ENCODE results near the gene OR4D9. TPM values are rescaled to one million over a fixed set of nuclear protein-coding genes. Genes with fewer than 3 reads are reported as not detected.

OR4D9 gene
- total RNA-seq, 1 donor from 2014 or later = not detected

GRCh38 chr11:59548309-59548656, 36.9 kb downstream of the OR4D9 start:
- no peak overlapping the region for H3K4me3 ChIP-seq (ENCODE audit: low read length in 3 of 3)
- H3K27ac ChIP-seq (ENCODE audit: low read depth, low read length) = no peak overlapping the region
- H3K4me1 ChIP-seq (ENCODE audit: control insufficient read depth in 3 of 3, insufficient read depth in 3 of 3, low read length in 3 of 3) = peaks cover 8 to 10% (median 8%) of the 10 kb centered on the region in 3 donors
- H3K36me3 ChIP-seq (ENCODE audit: control insufficient read depth in 3 of 3, insufficient read depth in 3 of 3, low read length in 3 of 3) = no peaks in the 10 kb centered on the region
- no peaks in the 10 kb centered on the region for H3K9me3 ChIP-seq (ENCODE audit: control insufficient read depth in 3 of 3, low read length in 3 of 3)
- peaks cover 0 to 9% (median 0%) of the 10 kb centered on the region in 3 donors for H3K27me3 ChIP-seq (ENCODE audit: control insufficient read depth in 3 of 3, insufficient read depth in 3 of 3, low read length in 3 of 3)
- H3K9ac ChIP-seq (ENCODE audit: low read depth in 1 of 3, low read length in 3 of 3) = no peak overlapping the region

DNA sequence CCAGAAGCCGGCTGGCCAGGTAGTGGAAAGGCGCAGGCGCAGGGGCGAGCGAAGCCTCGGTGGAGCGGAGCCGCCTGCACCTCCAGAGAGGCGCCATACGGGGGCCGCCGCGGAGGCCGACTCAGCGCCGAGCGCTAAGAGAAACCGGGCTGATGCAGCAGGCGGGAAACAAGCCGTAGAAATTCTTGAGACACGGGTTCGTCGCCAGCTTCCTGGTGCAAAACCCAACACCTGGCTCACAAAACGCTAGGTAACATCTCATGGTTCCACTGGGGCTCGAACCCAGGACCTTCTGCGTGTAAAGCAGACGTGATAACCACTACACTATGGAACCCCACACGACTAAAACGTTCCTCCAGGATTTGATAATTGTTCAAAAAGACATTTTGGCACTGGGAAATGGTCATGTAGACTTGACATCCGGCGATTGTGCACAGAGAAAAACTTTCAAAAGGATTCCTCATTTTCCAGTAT, 39.1 kb downstream of the OR4D9 start:
- H3K4me3 ChIP-seq (ENCODE audit: low read length in 3 of 3) = peak overlapping the region; percentile 55 to 95 (median 77)
- peak overlapping the region; percentile 50 to 80 (median 65) for H3K9ac ChIP-seq (ENCODE audit: low read depth in 1 of 3, low read length in 3 of 3)
- no peaks in the 10 kb centered on the region for H3K36me3 ChIP-seq (ENCODE audit: control insufficient read depth in 3 of 3, insufficient read depth in 3 of 3, low read length in 3 of 3)
- H3K27me3 ChIP-seq (ENCODE audit: control insufficient read depth in 3 of 3, insufficient read depth in 3 of 3, low read length in 3 of 3) = peaks cover 0 to 9% (median 0%) of the 10 kb centered on the region in 3 donors
- peak overlapping the region; percentile 72 for H3K27ac ChIP-seq (ENCODE audit: low read depth, low read length)
- no peaks in the 10 kb centered on the region for H3K9me3 ChIP-seq (ENCODE audit: control insufficient read depth in 3 of 3, low read length in 3 of 3)
- H3K4me1 ChIP-seq (ENCODE audit: control insufficient read depth in 3 of 3, insufficient read depth in 3 of 3, low read length in 3 of 3) = peaks cover 8 to 10% (median 8%) of the 10 kb centered on the region in 3 donors

DNA sequence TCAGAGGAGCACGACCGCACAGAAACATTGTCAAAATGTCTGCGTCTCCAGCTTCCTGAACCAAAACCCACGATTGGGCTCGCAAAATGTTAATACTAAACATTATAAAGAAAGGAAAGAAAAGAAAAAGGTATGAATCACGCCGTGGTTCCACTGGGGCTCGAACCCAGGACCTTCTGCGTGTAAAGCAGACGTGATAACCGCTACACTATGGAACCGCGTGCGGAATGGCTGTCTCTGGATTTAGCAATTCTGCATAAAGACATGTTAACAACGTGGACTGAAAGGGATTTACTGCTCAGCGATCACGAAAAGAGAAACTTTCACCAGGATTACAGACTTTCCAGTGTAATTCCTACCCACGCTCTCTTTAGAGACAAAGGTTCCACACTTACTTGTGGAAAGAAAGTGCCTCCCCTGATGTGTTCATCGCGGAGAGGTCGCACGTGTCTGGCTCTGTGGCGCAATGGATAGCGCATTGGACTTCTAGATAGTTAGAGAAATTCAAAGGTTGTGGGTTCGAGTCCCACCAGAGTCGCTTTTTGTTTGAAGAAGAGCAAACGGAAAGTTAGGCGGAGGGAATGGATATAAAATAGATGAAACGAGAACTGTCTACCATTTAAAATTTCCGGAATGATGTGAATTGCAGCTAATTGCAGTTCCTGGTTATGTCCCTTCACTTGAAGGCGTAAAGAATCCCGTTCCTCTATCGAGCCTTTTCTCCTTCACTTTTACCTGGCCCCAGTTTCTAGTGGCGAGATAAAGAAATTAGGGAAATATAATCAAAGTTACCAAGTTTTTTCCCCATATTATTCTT, 39.7 kb downstream of the OR4D9 start:
- Histone ChIP-seq H3K9ac (ENCODE audit: low read depth in 1 of 3, low read length in 3 of 3) (peak overlapping the region; percentile 50 to 80 (median 65)), H3K4me3 (ENCODE audit: low read length in 3 of 3) (peak overlapping the region; percentile 55 to 95 (median 77)), H3K27me3 (ENCODE audit: control insufficient read depth in 3 of 3, insufficient read depth in 3 of 3, low read length in 3 of 3) (peaks cover 0 to 13% (median 0%) of the 10 kb centered on the region in 3 donors), H3K36me3 (ENCODE audit: control insufficient read depth in 3 of 3, insufficient read depth in 3 of 3, low read length in 3 of 3) (no peaks in the 10 kb centered on the region), H3K9me3 (ENCODE audit: control insufficient read depth in 3 of 3, low read length in 3 of 3) (no peaks in the 10 kb centered on the region), H3K27ac (ENCODE audit: low read depth, low read length) (peak overlapping the region; percentile 72), H3K4me1 (ENCODE audit: control insufficient read depth in 3 of 3, insufficient read depth in 3 of 3, low read length in 3 of 3) (peaks cover 10 to 13% (median 12%) of the 10 kb centered on the region in 3 donors)

DNA sequence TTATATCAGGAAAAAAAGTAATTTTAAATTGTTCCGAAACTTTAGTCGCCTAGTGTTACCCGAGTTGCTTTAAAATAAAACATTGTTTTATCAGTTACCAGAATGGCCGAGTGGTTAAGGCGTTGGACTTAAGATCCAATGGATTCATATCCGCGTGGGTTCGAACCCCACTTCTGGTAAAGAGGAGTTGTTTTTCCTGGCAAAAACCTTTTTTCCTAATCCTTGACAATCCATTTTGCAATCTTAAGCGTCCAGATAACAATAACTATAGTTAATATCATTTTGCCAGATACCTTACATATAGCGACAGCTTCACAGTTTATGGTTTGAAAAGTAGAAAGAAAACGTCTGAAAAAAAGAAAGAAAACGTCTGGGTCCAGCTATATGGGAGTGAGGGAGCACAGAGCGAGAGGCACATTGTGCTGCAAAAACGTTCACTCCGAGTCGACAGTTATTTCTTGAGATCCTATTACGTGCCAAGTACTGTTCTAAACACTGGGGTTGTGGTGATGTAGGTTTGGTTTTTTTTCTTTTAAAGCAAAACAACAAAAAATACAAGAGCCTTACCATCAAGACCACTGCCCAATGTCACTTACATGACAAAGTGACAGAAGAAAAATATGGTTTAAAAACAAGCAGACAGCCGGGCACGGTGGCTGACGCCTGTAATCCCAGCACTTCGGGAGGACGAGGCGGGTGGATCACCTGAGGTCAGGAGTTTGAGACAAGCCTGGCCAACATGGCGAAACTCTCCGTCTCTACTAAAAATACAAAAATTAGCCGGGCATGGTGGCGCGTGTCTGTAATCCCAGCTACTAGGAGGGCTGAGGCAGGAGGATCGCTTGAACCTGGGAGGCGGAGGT, 40.6 kb downstream of the OR4D9 start:
- H3K27me3 ChIP-seq (ENCODE audit: control insufficient read depth in 3 of 3, insufficient read depth in 3 of 3, low read length in 3 of 3) = peaks cover 0 to 18% (median 0%) of the 10 kb centered on the region in 3 donors
- no peaks in the 10 kb centered on the region for H3K9me3 ChIP-seq (ENCODE audit: control insufficient read depth in 3 of 3, low read length in 3 of 3)
- H3K4me3 ChIP-seq (ENCODE audit: low read length in 3 of 3) = peak overlapping the region; percentile 55 to 95 (median 77)
- no peaks in the 10 kb centered on the region for H3K36me3 ChIP-seq (ENCODE audit: control insufficient read depth in 3 of 3, insufficient read depth in 3 of 3, low read length in 3 of 3)
- H3K9ac ChIP-seq (ENCODE audit: low read depth in 1 of 3, low read length in 3 of 3) = peak overlapping the region; percentile 50 to 80 (median 65)
- peaks cover 10 to 17% (median 14%) of the 10 kb centered on the region in 3 donors for H3K4me1 ChIP-seq (ENCODE audit: control insufficient read depth in 3 of 3, insufficient read depth in 3 of 3, low read length in 3 of 3)
- H3K27ac ChIP-seq (ENCODE audit: low read depth, low read length) = peak overlapping the region; percentile 72

- Histone ChIP-seq H3K4me1 (ENCODE audit: control insufficient read depth in 3 of 3, insufficient read depth in 3 of 3, low read length in 3 of 3) (peaks cover 10 to 20% (median 14%) of the 10 kb centered on the region in 3 donors), H3K9me3 (ENCODE audit: control insufficient read depth in 3 of 3, low read length in 3 of 3) (no peaks in the 10 kb centered on the region), H3K27me3 (ENCODE audit: control insufficient read depth in 3 of 3, insufficient read depth in 3 of 3, low read length in 3 of 3) (peaks cover 0 to 20% (median 0%) of the 10 kb centered on the region in 3 donors), H3K9ac (ENCODE audit: low read depth in 1 of 3, low read length in 3 of 3) (no peak overlapping the region), H3K4me3 (ENCODE audit: low read length in 3 of 3) (no peak overlapping the region), H3K27ac (ENCODE audit: low read depth, low read length) (no peak overlapping the region), H3K36me3 (ENCODE audit: control insufficient read depth in 3 of 3, insufficient read depth in 3 of 3, low read length in 3 of 3) (no peaks in the 10 kb centered on the region)
Observed at GRCh38 chr11:59552844-59553243, 41.5 kb downstream of the OR4D9 start.

DNA sequence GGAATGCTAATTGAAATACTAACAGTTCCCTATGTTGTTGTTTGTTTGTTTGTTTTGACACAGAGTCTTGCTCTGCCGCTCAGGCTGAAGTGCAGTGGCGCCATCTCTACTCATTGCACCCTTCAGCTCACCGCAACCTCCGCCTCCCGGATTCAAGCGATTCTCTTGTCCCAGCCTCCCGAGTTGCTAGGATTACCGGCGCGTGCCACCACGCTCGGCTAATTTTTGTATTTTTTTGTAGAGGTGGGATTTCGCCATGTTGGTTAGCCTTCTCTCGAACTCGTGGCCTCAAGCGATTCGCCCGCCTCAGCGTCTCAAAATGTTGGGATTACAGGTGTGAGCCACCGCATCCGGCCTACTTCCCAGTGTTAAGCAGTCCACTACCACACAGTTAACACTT, 42.0 kb downstream of the OR4D9 start:
- Histone ChIP-seq H3K9me3 (ENCODE audit: control insufficient read depth in 3 of 3, low read length in 3 of 3) (no peaks in the 10 kb centered on the region), H3K27ac (ENCODE audit: low read depth, low read length) (no peak overlapping the region), H3K4me3 (ENCODE audit: low read length in 3 of 3) (no peak overlapping the region), H3K9ac (ENCODE audit: low read depth in 1 of 3, low read length in 3 of 3) (no peak overlapping the region), H3K27me3 (ENCODE audit: control insufficient read depth in 3 of 3, insufficient read depth in 3 of 3, low read length in 3 of 3) (peaks cover 0 to 20% (median 0%) of the 10 kb centered on the region in 3 donors), H3K36me3 (ENCODE audit: control insufficient read depth in 3 of 3, insufficient read depth in 3 of 3, low read length in 3 of 3) (no peaks in the 10 kb centered on the region), H3K4me1 (ENCODE audit: control insufficient read depth in 3 of 3, insufficient read depth in 3 of 3, low read length in 3 of 3) (peaks cover 10 to 20% (median 14%) of the 10 kb centered on the region in 3 donors)

- Histone ChIP-seq H3K9ac (ENCODE audit: low read depth in 1 of 3, low read length in 3 of 3) (peak overlapping the region in 2 of 3 donors; percentile 34 to 44), H3K4me3 (ENCODE audit: low read length in 3 of 3) (peak overlapping the region; percentile 10 to 80 (median 64)), H3K9me3 (ENCODE audit: control insufficient read depth in 3 of 3, low read length in 3 of 3) (no peaks in the 10 kb centered on the region), H3K27ac (ENCODE audit: low read depth, low read length) (no peak overlapping the region), H3K4me1 (ENCODE audit: control insufficient read depth in 3 of 3, insufficient read depth in 3 of 3, low read length in 3 of 3) (peaks cover 6 to 19% (median 17%) of the 10 kb centered on the region in 3 donors), H3K36me3 (ENCODE audit: control insufficient read depth in 3 of 3, insufficient read depth in 3 of 3, low read length in 3 of 3) (no peaks in the 10 kb centered on the region), H3K27me3 (ENCODE audit: control insufficient read depth in 3 of 3, insufficient read depth in 3 of 3, low read length in 3 of 3) (peaks cover 0 to 16% (median 0%) of the 10 kb centered on the region in 3 donors)
Observed at GRCh38 chr11:59555601-59556114, 44.3 kb downstream of the OR4D9 start.

GRCh38 chr11:59556115-59556916, 45.0 kb downstream of the OR4D9 start:
- H3K9me3 ChIP-seq (ENCODE audit: control insufficient read depth in 3 of 3, low read length in 3 of 3) = no peaks in the 10 kb centered on the region
- peaks cover 0 to 11% (median 0%) of the 10 kb centered on the region in 3 donors for H3K27me3 ChIP-seq (ENCODE audit: control insufficient read depth in 3 of 3, insufficient read depth in 3 of 3, low read length in 3 of 3)
- H3K36me3 ChIP-seq (ENCODE audit: control insufficient read depth in 3 of 3, insufficient read depth in 3 of 3, low read length in 3 of 3) = no peaks in the 10 kb centered on the region
- peak overlapping the region; percentile 10 to 80 (median 64) for H3K4me3 ChIP-seq (ENCODE audit: low read length in 3 of 3)
- peaks cover 0 to 16% (median 13%) of the 10 kb centered on the region in 3 donors for H3K4me1 ChIP-seq (ENCODE audit: control insufficient read depth in 3 of 3, insufficient read depth in 3 of 3, low read length in 3 of 3)
- H3K27ac ChIP-seq (ENCODE audit: low read depth, low read length) = no peak overlapping the region
- H3K9ac ChIP-seq (ENCODE audit: low read depth in 1 of 3, low read length in 3 of 3) = peak overlapping the region in 2 of 3 donors; percentile 34 to 44

GRCh38 chr11:59556917-59557348, 45.6 kb downstream of the OR4D9 start:
- peaks cover 0 to 15% (median 12%) of the 10 kb centered on the region in 3 donors for H3K4me1 ChIP-seq (ENCODE audit: control insufficient read depth in 3 of 3, insufficient read depth in 3 of 3, low read length in 3 of 3)
- no peak overlapping the region for H3K9ac ChIP-seq (ENCODE audit: low read depth in 1 of 3, low read length in 3 of 3)
- H3K4me3 ChIP-seq (ENCODE audit: low read length in 3 of 3) = peak overlapping the region in 2 of 3 donors; percentile 22 to 80
- peaks cover 0 to 11% (median 0%) of the 10 kb centered on the region in 3 donors for H3K27me3 ChIP-seq (ENCODE audit: control insufficient read depth in 3 of 3, insufficient read depth in 3 of 3, low read length in 3 of 3)
- no peaks in the 10 kb centered on the region for H3K36me3 ChIP-seq (ENCODE audit: control insufficient read depth in 3 of 3, insufficient read depth in 3 of 3, low read length in 3 of 3)
- H3K27ac ChIP-seq (ENCODE audit: low read depth, low read length) = no peak overlapping the region
- no peaks in the 10 kb centered on the region for H3K9me3 ChIP-seq (ENCODE audit: control insufficient read depth in 3 of 3, low read length in 3 of 3)
